UCSD-AML1 (cell line): ENCODE data around the gene SEC23IP.
"Not testable (repeated sequence)": the region's sequence is repeated elsewhere in the genome, so short reads cannot be mapped to it uniquely, and the experiment has no call there.

Source experiments
- DNase-seq: peaks from one replicate; lab custom pipeline; 2025; ENCODE audit not compliant: unreplicated experiment; lab: John Stamatoyannopoulos, UW

SEC23IP gene

GRCh38 chr10:119878524-119878923 lies 14.0 kb upstream of the SEC23IP start:
- no peak for DNase-seq

GRCh38 chr10:119883901-119884611 lies 8.5 kb upstream of the SEC23IP start:
- DNase-seq, result not testable (repeated sequence)

GRCh38 chr10:119886070-119886469 lies 6.5 kb upstream of the SEC23IP start:
- not testable (repeated sequence) for DNase-seq

- DNase-seq, result not testable (repeated sequence)
Measured at GRCh38 chr10:119888715-119889114, 3.8 kb upstream of the SEC23IP start.

GRCh38 chr10:119889201-119889600 lies 3.3 kb upstream of the SEC23IP start:
- DNase-seq, result not testable (repeated sequence)

GRCh38 chr10:119890307-119890706 lies 2.2 kb upstream of the SEC23IP start:
- not testable (repeated sequence) for DNase-seq

- not testable (repeated sequence) for DNase-seq
Measured at GRCh38 chr10:119891849-119892187, 712 bp upstream of the SEC23IP start.

- no peak for DNase-seq
Measured at GRCh38 chr10:119893074-119893473, 544 bp downstream of the SEC23IP start.

- DNase-seq, result no peak
Measured at GRCh38 chr10:119893845-119894427, 1.4 kb downstream of the SEC23IP start.

- DNase-seq, result no peak
Measured at GRCh38 chr10:119896061-119896655, 3.6 kb downstream of the SEC23IP start.

- DNase-seq, result no peak
Measured at GRCh38 chr10:119896937-119897770, 4.6 kb downstream of the SEC23IP start.

GRCh38 chr10:119898577-119898976 lies 6.0 kb downstream of the SEC23IP start:
- no peak for DNase-seq

GRCh38 chr10:119903946-119904666 lies 11.6 kb downstream of the SEC23IP start:
- DNase-seq, result no peak

GRCh38 chr10:119907695-119908094 lies 15.2 kb downstream of the SEC23IP start:
- DNase-seq, result not testable (repeated sequence)

- DNase-seq, result no peak
Measured at GRCh38 chr10:119908166-119908565, 15.6 kb downstream of the SEC23IP start.

GRCh38 chr10:119910689-119911088 lies 18.2 kb downstream of the SEC23IP start:
- DNase-seq, result no peak

GRCh38 chr10:119917777-119918176 lies 25.2 kb downstream of the SEC23IP start:
- DNase-seq, result no peak

GRCh38 chr10:119919271-119919670 lies 26.7 kb downstream of the SEC23IP start:
- DNase-seq, result no peak

GRCh38 chr10:119919826-119920225 lies 27.3 kb downstream of the SEC23IP start:
- no peak for DNase-seq

GRCh38 chr10:119928411-119928810 lies 35.9 kb downstream of the SEC23IP start:
- DNase-seq, result no peak

- no peak for DNase-seq
Measured at GRCh38 chr10:119931871-119932270, 39.3 kb downstream of the SEC23IP start.
